ENCODE results near the gene CTCFL. TPM values are rescaled to one million over a fixed set of nuclear protein-coding genes. Genes with fewer than 3 reads are reported as not detected.
"Not testable (repeated sequence)": the region's sequence is repeated elsewhere in the genome, so short reads cannot be mapped to it uniquely, and the experiment has no call there.

The CTCFL gene
- total RNA-seq, 2 donors from 2014 or later, result not detected

- no peaks in the 10 kb centered on the region for H3K36me3 Mint-ChIP-seq (ENCODE audit: insufficient read depth in 2 of 2)
- H3K4me3 Mint-ChIP-seq, result no peak overlapping the region
- no peak for DNase-seq
- peaks cover 23% of the 10 kb centered on the region for H3K27me3 Mint-ChIP-seq (ENCODE audit: low read depth)
- peaks cover 7% of the 10 kb centered on the region for H3K4me1 Mint-ChIP-seq (ENCODE audit: low read depth)
- no peak for ATAC-seq (replicated peaks in 1 of 2)
- H3K9me3 Mint-ChIP-seq, result no peaks in the 10 kb centered on the region
- no peak overlapping the region for H3K27ac Mint-ChIP-seq
Measured at GRCh38 chr20:57503035-57503658, 21.8 kb downstream of the CTCFL start.

- H3K27me3 Mint-ChIP-seq (ENCODE audit: low read depth), result peaks cover 24% of the 10 kb centered on the region
- no peaks in the 10 kb centered on the region for H3K36me3 Mint-ChIP-seq (ENCODE audit: insufficient read depth in 2 of 2)
- H3K4me1 Mint-ChIP-seq (ENCODE audit: low read depth), result peaks cover 7% of the 10 kb centered on the region
- ATAC-seq (replicated peaks in 1 of 2) (no peak), DNase-seq (no peak)
- H3K27ac Mint-ChIP-seq, result no peak overlapping the region
- H3K4me3 Mint-ChIP-seq, result no peak overlapping the region
- no peaks in the 10 kb centered on the region for H3K9me3 Mint-ChIP-seq
Measured at GRCh38 chr20:57502336-57502700, 22.6 kb downstream of the CTCFL start.

- no peak for DNase-seq
- Mint-ChIP-seq H3K36me3 (ENCODE audit: insufficient read depth in 2 of 2) (no peaks in the 10 kb centered on the region), H3K27ac (no peak overlapping the region), H3K9me3 (no peaks in the 10 kb centered on the region), H3K27me3 (ENCODE audit: low read depth) (peaks cover 25% of the 10 kb centered on the region), H3K4me3 (no peak overlapping the region), H3K4me1 (ENCODE audit: low read depth) (peaks cover 7% of the 10 kb centered on the region)
- no peak for ATAC-seq (replicated peaks in 1 of 2)
Measured at GRCh38 chr20:57501461-57502335, 23.2 kb downstream of the CTCFL start.

- Mint-ChIP-seq H3K27me3 (ENCODE audit: low read depth) (peaks cover 32% of the 10 kb centered on the region), H3K27ac (no peak overlapping the region), H3K4me3 (no peak overlapping the region), H3K9me3 (no peaks in the 10 kb centered on the region), H3K4me1 (ENCODE audit: low read depth) (peaks cover 7% of the 10 kb centered on the region), H3K36me3 (ENCODE audit: insufficient read depth in 2 of 2) (no peaks in the 10 kb centered on the region)
- no peak for DNase-seq
- ATAC-seq (replicated peaks in 1 of 2), result no peak
Measured at GRCh38 chr20:57500962-57501361, 24.0 kb downstream of the CTCFL start.

- H3K4me3 Mint-ChIP-seq, result no peak overlapping the region
- DNase-seq (no peak), ATAC-seq (replicated peaks in 1 of 2) (no peak)
- peaks cover 7% of the 10 kb centered on the region for H3K4me1 Mint-ChIP-seq (ENCODE audit: low read depth)
- H3K36me3 Mint-ChIP-seq (ENCODE audit: insufficient read depth in 2 of 2), result no peaks in the 10 kb centered on the region
- H3K27ac Mint-ChIP-seq, result no peak overlapping the region
- H3K9me3 Mint-ChIP-seq, result no peaks in the 10 kb centered on the region
- H3K27me3 Mint-ChIP-seq (ENCODE audit: low read depth), result peaks cover 34% of the 10 kb centered on the region
Measured at GRCh38 chr20:57500235-57500634, 24.7 kb downstream of the CTCFL start.

GRCh38 chr20:57499676-57500075 lies 25.3 kb downstream of the CTCFL start:
- no peak for ATAC-seq (replicated peaks in 1 of 2)
- DNase-seq, result no peak
- H3K4me3 Mint-ChIP-seq, result no peak overlapping the region
- peaks cover 7% of the 10 kb centered on the region for H3K4me1 Mint-ChIP-seq (ENCODE audit: low read depth)
- H3K27me3 Mint-ChIP-seq (ENCODE audit: low read depth), result peaks cover 34% of the 10 kb centered on the region
- H3K36me3 Mint-ChIP-seq (ENCODE audit: insufficient read depth in 2 of 2), result no peaks in the 10 kb centered on the region
- H3K27ac Mint-ChIP-seq, result no peak overlapping the region
- H3K9me3 Mint-ChIP-seq, result no peaks in the 10 kb centered on the region

GRCh38 chr20:57498425-57499400 lies 26.2 kb downstream of the CTCFL start:
- ATAC-seq (replicated peaks in 1 of 2), result peak; percentile 88 to 89
- no peaks in the 10 kb centered on the region for H3K36me3 Mint-ChIP-seq (ENCODE audit: insufficient read depth in 2 of 2)
- H3K27ac Mint-ChIP-seq, result no peak overlapping the region

GRCh38 chr20:57496592-57496991 lies 28.3 kb downstream of the CTCFL start:
- ATAC-seq (replicated peaks in 1 of 2), result no peak
- no peaks in the 10 kb centered on the region for H3K36me3 Mint-ChIP-seq (ENCODE audit: insufficient read depth in 2 of 2)
- peaks cover 7% of the 10 kb centered on the region for H3K4me1 Mint-ChIP-seq (ENCODE audit: low read depth)
- no peaks in the 10 kb centered on the region for H3K9me3 Mint-ChIP-seq
- peaks cover 17% of the 10 kb centered on the region for H3K27me3 Mint-ChIP-seq (ENCODE audit: low read depth)
- no peak overlapping the region for H3K27ac Mint-ChIP-seq
- H3K4me3 Mint-ChIP-seq, result no peak overlapping the region
- DNase-seq, result no peak

More at GRCh38 chr20:57498425-57499400, 26.2 kb downstream of the CTCFL start:
- Mint-ChIP-seq H3K9me3 (no peaks in the 10 kb centered on the region), H3K4me3 (no peak overlapping the region), H3K27me3 (ENCODE audit: low read depth) (peaks cover 34% of the 10 kb centered on the region), H3K4me1 (ENCODE audit: low read depth) (peaks cover 7% of the 10 kb centered on the region)
- DNase-seq, result peak; percentile 46 to 54

GRCh38 chr20:57495978-57496377 lies 29.0 kb downstream of the CTCFL start:
- DNase-seq, result no peak
- H3K36me3 Mint-ChIP-seq (ENCODE audit: insufficient read depth in 2 of 2), result no peaks in the 10 kb centered on the region
- peaks cover 17% of the 10 kb centered on the region for H3K27me3 Mint-ChIP-seq (ENCODE audit: low read depth)
- H3K27ac Mint-ChIP-seq, result no peak overlapping the region
- H3K9me3 Mint-ChIP-seq, result no peaks in the 10 kb centered on the region
- H3K4me1 Mint-ChIP-seq (ENCODE audit: low read depth), result peaks cover 7% of the 10 kb centered on the region
- ATAC-seq (replicated peaks in 1 of 2), result no peak
- H3K4me3 Mint-ChIP-seq, result no peak overlapping the region

- no peak overlapping the region for H3K27ac Mint-ChIP-seq
- peaks cover under 1% of the 10 kb centered on the region for H3K4me1 Mint-ChIP-seq (ENCODE audit: low read depth)
- H3K36me3 Mint-ChIP-seq (ENCODE audit: insufficient read depth in 2 of 2), result no peaks in the 10 kb centered on the region
- DNase-seq (no peak), ATAC-seq (replicated peaks in 1 of 2) (no peak)
- no peak overlapping the region for H3K4me3 Mint-ChIP-seq
- H3K27me3 Mint-ChIP-seq (ENCODE audit: low read depth), result peaks cover 11% of the 10 kb centered on the region
- H3K9me3 Mint-ChIP-seq, result no peaks in the 10 kb centered on the region
Measured at GRCh38 chr20:57493091-57493615, 31.8 kb downstream of the CTCFL start.

GRCh38 chr20:57491373-57491772 lies 33.6 kb downstream of the CTCFL start:
- H3K9me3 Mint-ChIP-seq, result no peaks in the 10 kb centered on the region
- peaks cover 5% of the 10 kb centered on the region for H3K27me3 Mint-ChIP-seq (ENCODE audit: low read depth)
- H3K27ac Mint-ChIP-seq, result no peak overlapping the region
- DNase-seq, result no peak
- ATAC-seq (replicated peaks in 1 of 2), result no peak
- no peaks in the 10 kb centered on the region for H3K4me1 Mint-ChIP-seq (ENCODE audit: low read depth)
- H3K36me3 Mint-ChIP-seq (ENCODE audit: insufficient read depth in 2 of 2), result no peaks in the 10 kb centered on the region
- no peak overlapping the region for H3K4me3 Mint-ChIP-seq

GRCh38 chr20:57488277-57488676 lies 36.7 kb downstream of the CTCFL start:
- H3K4me1 Mint-ChIP-seq (ENCODE audit: low read depth); H3K27ac Mint-ChIP-seq; H3K4me3 Mint-ChIP-seq; ATAC-seq (replicated peaks in 1 of 2); H3K27me3 Mint-ChIP-seq (ENCODE audit: low read depth); H3K36me3 Mint-ChIP-seq (ENCODE audit: insufficient read depth in 2 of 2); DNase-seq; H3K9me3 Mint-ChIP-seq: not testable (repeated sequence)

GRCh38 chr20:57485770-57486169 lies 39.2 kb downstream of the CTCFL start:
- Mint-ChIP-seq H3K27ac (no peak overlapping the region), H3K27me3 (ENCODE audit: low read depth) (no peaks in the 10 kb centered on the region), H3K4me1 (ENCODE audit: low read depth) (peaks cover 12% of the 10 kb centered on the region), H3K36me3 (ENCODE audit: insufficient read depth in 2 of 2) (no peaks in the 10 kb centered on the region), H3K9me3 (no peaks in the 10 kb centered on the region), H3K4me3 (no peak overlapping the region)
- no peak for ATAC-seq (replicated peaks in 1 of 2)
- no peak for DNase-seq

All from activated T-cell treated with anti-CD3 and anti-CD28 coated beads, Interleukin-2, amount 50 U/mL, for 72 hours (primary cell).